Breast epithelium (tissue), 3 donors: Measurements from ENCODE around the gene NOL8.

ENCODE experiments used
- POLR2A ChIP-seq: fragments of 450-650 bp; IDR thresholded peaks from one replicate; pipeline ENCODE4 v1.6.1; 2016; ENCODE audit warnings: antibody characterized with exemption, mild to moderate bottlenecking, moderate library complexity
- POLR2AphosphoS5 ChIP-seq, 3 donors: sonication (generic); formaldehyde crosslinking; IDR thresholded peaks; one replicate each; pipeline ENCODE4 v1.6.1; 2017; ENCODE audit warnings: antibody characterized with exemption in 3 of 3
- TF ChIP-seq, protein P1 (sequence below), 3 donors: fragments of 450-650 bp; IDR thresholded peaks; one replicate each; pipeline ENCODE4 v1.5.1; 2016 to 2017; ENCODE audit warnings: antibody characterized with exemption in 3 of 3, mild to moderate bottlenecking in 3 of 3, moderate library complexity in 3 of 3

DNA sequence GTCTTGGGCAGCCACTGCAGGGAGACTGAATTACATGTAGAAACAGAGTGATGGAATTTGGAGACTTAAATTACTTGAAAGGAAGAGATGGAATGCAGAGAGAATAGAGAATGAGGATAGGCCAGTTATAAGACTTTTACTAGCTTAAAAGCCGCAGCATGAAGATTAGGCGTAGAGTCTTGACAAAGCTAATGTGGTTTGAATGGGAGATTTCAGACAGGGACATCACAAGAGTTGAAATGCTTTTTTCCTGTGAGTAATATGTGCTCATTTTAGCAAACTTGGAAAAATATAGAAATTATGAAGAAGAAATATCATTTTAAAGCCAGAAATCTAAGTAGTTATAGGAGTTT, 8.1 kb upstream of the NOL8 start:
- TF ChIP-seq, protein P1, sequence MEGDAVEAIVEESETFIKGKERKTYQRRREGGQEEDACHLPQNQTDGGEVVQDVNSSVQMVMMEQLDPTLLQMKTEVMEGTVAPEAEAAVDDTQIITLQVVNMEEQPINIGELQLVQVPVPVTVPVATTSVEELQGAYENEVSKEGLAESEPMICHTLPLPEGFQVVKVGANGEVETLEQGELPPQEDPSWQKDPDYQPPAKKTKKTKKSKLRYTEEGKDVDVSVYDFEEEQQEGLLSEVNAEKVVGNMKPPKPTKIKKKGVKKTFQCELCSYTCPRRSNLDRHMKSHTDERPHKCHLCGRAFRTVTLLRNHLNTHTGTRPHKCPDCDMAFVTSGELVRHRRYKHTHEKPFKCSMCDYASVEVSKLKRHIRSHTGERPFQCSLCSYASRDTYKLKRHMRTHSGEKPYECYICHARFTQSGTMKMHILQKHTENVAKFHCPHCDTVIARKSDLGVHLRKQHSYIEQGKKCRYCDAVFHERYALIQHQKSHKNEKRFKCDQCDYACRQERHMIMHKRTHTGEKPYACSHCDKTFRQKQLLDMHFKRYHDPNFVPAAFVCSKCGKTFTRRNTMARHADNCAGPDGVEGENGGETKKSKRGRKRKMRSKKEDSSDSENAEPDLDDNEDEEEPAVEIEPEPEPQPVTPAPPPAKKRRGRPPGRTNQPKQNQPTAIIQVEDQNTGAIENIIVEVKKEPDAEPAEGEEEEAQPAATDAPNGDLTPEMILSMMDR (IDR thresholded peaks at IDR 0.05) = no peak
- no peak for TF ChIP-seq POLR2AphosphoS5 (IDR thresholded peaks at IDR 0.05)
- TF ChIP-seq POLR2A = no peak
